Measurements from ENCODE around the gene ARHGEF28.

ARHGEF28 gene

DNA sequence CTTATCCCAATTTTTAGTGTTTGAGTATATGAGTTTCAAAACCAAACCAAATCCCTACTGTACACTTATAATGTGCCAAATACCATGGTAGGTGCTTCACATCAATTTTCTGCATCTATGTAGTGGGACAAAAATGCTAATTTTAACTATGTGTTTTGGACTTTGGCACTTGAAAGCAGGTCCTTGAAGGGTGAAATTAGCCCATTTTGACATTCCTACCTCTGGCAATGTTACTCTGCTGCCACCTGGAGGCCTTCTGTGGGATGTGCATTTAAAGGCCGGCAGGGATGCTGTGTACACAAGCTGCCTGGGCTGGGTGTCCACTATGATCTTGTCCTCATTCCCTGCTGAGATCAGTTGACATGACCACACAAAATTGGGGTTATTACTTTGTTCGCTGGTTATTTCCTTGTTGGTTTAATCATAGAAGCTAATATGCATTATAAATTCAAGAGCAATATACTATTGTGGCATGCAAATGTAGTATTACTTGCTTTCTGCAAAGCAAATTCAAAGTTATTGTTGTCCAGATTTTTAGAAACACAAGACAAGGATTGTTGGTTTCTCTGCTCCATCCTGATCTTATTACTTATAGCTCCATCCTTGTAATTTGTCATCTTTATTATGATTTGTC, 166.8 kb downstream of the ARHGEF28 start:
- TF ChIP-seq POLR2AphosphoS5 (IDR thresholded peaks at IDR 0.05; ENCODE audit: low read depth, low read length) (no peak), POLR2A (IDR thresholded peaks at IDR 0.05; ENCODE audit: low read depth, low read length) (no peak), TAF1 (IDR thresholded peaks at IDR 0.05; ENCODE audit: borderline replicate concordance, low read depth, low read length) (no peak)
- DNase-seq (ENCODE audit: insufficient read length) (no peak), FAIRE-seq (peak; percentile 82)

- no peak for TF ChIP-seq TAF1 (IDR thresholded peaks at IDR 0.05; ENCODE audit: borderline replicate concordance, low read depth, low read length)
- TF ChIP-seq POLR2A (IDR thresholded peaks at IDR 0.05; ENCODE audit: low read depth, low read length), result no peak
- TF ChIP-seq POLR2AphosphoS5 (IDR thresholded peaks at IDR 0.05; ENCODE audit: low read depth, low read length), result no peak
- FAIRE-seq, result no peak
- DNase-seq (ENCODE audit: insufficient read length), result no peak
These were observed 167.9 kb downstream of the ARHGEF28 start for GRCh38 chr5:73793911-73794310.

DNA sequence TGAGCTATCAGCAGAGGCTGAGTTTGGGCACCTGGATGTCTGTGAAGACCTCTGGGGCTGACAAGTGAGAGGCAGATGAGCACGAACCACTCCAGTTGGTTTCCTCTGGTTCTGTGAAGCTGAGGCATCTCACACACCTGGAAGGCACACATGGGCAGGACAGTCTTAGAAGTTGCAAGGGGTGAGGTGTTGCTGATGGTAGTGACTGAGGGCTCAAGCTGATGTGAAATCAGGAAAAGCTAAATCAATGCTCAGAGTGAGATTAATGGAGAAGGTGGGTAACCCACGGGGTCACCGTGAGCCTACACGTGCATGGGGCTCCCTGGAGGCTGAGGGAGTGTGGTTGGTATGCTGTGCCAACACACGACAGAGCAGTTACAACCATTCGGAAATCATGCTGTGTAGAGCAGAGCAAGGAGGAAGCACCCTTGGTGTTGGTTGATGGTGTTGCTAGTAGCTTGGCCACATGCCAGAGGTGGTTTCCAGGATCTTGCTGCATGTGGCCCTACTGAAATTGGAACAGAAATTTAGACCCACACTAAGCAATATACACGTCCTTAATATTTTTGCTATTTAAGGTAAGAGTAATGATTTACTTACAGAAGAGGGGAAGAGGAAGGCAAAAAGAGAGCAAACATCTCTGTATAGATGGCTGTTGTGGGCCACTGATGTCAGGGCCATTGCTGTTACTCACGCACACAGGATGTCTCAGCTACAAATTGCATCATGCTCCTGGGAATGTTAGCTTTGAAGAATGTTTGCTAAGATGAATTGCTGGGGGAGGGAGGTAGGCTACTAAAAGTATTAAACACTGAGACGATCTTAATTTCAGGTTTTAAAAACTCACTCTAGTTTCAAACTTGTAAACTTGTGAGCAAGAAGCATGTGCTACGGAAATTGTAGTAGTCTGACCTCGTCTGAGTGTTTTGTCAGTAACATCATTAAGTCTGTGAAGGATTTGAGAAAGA, 170.5 kb downstream of the ARHGEF28 start:
- FAIRE-seq (peak; percentile 70), DNase-seq (ENCODE audit: insufficient read length) (no peak)
- no peak for TF ChIP-seq POLR2AphosphoS5 (IDR thresholded peaks at IDR 0.05; ENCODE audit: low read depth, low read length)
- TF ChIP-seq TAF1 (IDR thresholded peaks at IDR 0.05; ENCODE audit: borderline replicate concordance, low read depth, low read length), result no peak
- no peak for TF ChIP-seq POLR2A (IDR thresholded peaks at IDR 0.05; ENCODE audit: low read depth, low read length)

DNA sequence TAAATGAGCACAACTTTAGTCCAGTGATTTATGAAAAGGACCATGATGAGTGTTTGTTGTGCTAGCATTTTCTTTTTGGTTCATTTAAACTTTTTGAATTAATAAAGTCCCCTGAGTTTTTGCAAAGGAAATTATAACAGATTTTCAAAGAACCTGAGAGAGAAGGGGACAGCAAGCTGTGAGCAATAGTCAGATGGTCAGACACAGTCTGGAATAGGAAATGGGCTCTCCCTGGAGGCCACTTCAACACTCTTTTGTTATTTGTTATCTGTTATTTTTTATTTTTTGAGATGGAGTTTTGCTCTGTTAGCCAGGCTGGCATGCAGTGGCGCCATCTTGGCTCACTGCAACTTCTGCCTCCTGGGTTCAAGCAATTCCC, 171.1 kb downstream of the ARHGEF28 start:
- no peak for DNase-seq (ENCODE audit: insufficient read length)
- TF ChIP-seq POLR2A (IDR thresholded peaks at IDR 0.05; ENCODE audit: low read depth, low read length), result no peak
- no peak for TF ChIP-seq TAF1 (IDR thresholded peaks at IDR 0.05; ENCODE audit: borderline replicate concordance, low read depth, low read length)
- no peak for TF ChIP-seq POLR2AphosphoS5 (IDR thresholded peaks at IDR 0.05; ENCODE audit: low read depth, low read length)
- FAIRE-seq, result no peak

DNA sequence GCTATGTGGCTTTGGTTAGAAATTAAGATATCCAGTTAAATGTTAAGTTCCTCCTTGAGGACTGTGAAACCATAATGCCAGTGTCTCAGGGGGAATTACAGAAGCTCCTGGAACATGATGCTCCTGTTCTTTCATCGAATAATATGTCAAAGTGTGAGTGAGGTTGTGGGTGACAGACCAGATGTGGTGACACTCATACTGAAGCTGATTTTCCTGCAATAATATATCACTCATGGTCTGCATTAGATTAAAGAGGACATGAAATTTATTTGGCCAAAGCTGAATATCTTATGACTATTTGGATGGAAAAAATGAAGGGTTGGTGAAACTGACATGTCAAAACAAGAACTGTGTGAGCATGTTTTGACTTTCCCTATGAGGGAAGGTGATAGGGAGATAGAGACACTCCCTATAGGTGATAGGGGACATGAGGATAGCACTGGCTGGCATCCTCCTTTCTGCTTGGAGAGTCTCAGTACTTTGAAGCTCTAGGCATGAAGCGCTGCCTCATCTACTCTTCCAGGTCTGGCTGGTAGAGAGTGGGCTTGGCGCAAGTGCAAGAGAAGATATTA, 173.5 kb downstream of the ARHGEF28 start:
- FAIRE-seq, result no peak
- TF ChIP-seq POLR2AphosphoS5 (IDR thresholded peaks at IDR 0.05; ENCODE audit: low read depth, low read length) (no peak), TAF1 (IDR thresholded peaks at IDR 0.05; ENCODE audit: borderline replicate concordance, low read depth, low read length) (no peak), POLR2A (IDR thresholded peaks at IDR 0.05; ENCODE audit: low read depth, low read length) (no peak)
- no peak for DNase-seq (ENCODE audit: insufficient read length)

DNA sequence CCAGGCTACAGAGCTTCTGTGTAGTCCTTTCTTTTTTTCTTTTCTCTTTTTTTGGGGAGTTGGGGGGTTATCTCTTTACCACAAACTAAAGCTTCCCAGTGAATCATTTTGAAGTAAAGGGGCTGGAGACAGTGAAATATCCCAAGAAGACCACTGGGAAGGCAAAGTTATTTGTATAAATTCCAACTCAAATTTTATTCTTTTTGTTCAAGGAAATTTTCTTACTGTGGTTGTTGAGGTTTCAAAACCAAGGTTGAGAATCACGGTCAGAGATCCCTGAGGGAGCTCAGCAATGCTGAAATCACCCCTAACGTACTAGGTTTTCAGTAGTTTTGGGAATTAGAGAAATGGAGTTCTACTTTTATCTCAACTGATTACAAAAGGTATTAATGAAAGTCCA, 175.7 kb downstream of the ARHGEF28 start:
- FAIRE-seq, result no peak
- DNase-seq (ENCODE audit: insufficient read length), result no peak
- TF ChIP-seq POLR2AphosphoS5 (IDR thresholded peaks at IDR 0.05; ENCODE audit: low read depth, low read length), result no peak
- TF ChIP-seq POLR2A (IDR thresholded peaks at IDR 0.05; ENCODE audit: low read depth, low read length), result no peak
- TF ChIP-seq TAF1 (IDR thresholded peaks at IDR 0.05; ENCODE audit: borderline replicate concordance, low read depth, low read length), result no peak

- no peak for DNase-seq (ENCODE audit: insufficient read length)
- TF ChIP-seq POLR2AphosphoS5 (IDR thresholded peaks at IDR 0.05; ENCODE audit: low read depth, low read length), result no peak
- TF ChIP-seq POLR2A (IDR thresholded peaks at IDR 0.05; ENCODE audit: low read depth, low read length), result no peak
- TF ChIP-seq TAF1 (IDR thresholded peaks at IDR 0.05; ENCODE audit: borderline replicate concordance, low read depth, low read length), result no peak
- FAIRE-seq, result no peak
These were observed 179.5 kb downstream of the ARHGEF28 start for GRCh38 chr5:73805449-73805848.

DNA sequence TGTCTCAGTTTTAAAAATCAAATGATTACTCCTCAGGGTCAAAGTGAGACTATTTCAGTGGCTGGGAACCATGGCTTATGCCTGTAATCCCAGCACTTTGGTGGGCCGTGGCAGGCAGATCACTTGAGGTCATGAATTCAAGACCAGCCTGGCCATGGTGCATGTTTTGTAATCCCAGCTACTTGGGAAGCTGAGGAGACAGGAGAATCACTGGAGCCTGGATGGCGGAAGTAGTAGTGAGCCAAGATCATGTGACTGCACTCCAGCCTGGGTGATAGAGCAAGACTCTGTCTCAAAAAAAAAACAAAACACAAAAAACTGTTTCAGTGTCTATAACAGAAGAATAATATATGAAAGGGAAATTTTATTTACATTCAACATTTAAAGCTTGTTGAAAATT, 182.9 kb downstream of the ARHGEF28 start:
- FAIRE-seq (no peak), DNase-seq (ENCODE audit: insufficient read length) (no peak)
- TF ChIP-seq POLR2AphosphoS5 (IDR thresholded peaks at IDR 0.05; ENCODE audit: low read depth, low read length) (no peak), TAF1 (IDR thresholded peaks at IDR 0.05; ENCODE audit: borderline replicate concordance, low read depth, low read length) (no peak), POLR2A (IDR thresholded peaks at IDR 0.05; ENCODE audit: low read depth, low read length) (no peak)

DNA sequence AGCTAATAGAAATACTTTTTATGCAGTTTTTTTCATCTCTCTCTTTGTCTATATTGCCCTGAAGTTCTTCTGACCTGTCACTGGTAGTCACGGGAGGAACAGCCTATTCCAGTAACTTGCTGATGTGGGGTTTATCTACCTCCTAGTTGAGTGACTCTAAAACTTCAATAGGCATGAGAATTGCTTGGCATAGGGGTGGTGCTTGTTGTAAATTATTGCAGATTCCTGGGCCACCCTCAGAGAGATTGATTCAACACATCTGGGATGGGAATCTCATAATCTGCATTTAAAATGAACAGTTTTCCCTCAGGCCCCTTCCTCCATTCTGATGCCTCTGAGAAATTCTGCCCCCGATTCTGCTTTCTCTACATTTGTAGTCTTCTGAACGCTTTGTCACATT, 184.4 kb downstream of the ARHGEF28 start:
- no peak for TF ChIP-seq TAF1 (IDR thresholded peaks at IDR 0.05; ENCODE audit: borderline replicate concordance, low read depth, low read length)
- TF ChIP-seq POLR2A (IDR thresholded peaks at IDR 0.05; ENCODE audit: low read depth, low read length), result no peak
- TF ChIP-seq POLR2AphosphoS5 (IDR thresholded peaks at IDR 0.05; ENCODE audit: low read depth, low read length), result no peak
- no peak for DNase-seq (ENCODE audit: insufficient read length)
- FAIRE-seq, result no peak

DNA sequence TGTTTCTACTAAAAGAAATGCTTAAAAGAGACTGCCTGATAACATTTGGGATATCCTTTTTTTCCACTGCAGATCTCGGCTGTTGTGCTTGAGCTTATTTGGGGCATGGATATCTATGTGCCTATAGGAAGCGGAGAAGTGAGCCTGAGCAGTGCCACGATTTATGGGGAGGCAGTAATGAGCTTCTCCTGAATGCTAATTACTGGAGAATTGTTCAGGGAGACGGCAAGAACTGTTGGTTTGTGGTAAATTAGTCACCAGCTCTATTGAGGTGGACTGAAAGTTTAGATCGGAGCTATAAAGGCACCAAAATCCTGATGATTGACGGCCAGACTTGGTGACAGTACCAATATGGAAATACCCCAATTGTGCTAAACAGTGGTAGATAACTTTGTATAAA, 186.5 kb downstream of the ARHGEF28 start:
- no peak for TF ChIP-seq POLR2A (IDR thresholded peaks at IDR 0.05; ENCODE audit: low read depth, low read length)
- TF ChIP-seq POLR2AphosphoS5 (IDR thresholded peaks at IDR 0.05; ENCODE audit: low read depth, low read length), result no peak
- TF ChIP-seq TAF1 (IDR thresholded peaks at IDR 0.05; ENCODE audit: borderline replicate concordance, low read depth, low read length), result no peak
- FAIRE-seq (no peak), DNase-seq (ENCODE audit: insufficient read length) (no peak)

DNA sequence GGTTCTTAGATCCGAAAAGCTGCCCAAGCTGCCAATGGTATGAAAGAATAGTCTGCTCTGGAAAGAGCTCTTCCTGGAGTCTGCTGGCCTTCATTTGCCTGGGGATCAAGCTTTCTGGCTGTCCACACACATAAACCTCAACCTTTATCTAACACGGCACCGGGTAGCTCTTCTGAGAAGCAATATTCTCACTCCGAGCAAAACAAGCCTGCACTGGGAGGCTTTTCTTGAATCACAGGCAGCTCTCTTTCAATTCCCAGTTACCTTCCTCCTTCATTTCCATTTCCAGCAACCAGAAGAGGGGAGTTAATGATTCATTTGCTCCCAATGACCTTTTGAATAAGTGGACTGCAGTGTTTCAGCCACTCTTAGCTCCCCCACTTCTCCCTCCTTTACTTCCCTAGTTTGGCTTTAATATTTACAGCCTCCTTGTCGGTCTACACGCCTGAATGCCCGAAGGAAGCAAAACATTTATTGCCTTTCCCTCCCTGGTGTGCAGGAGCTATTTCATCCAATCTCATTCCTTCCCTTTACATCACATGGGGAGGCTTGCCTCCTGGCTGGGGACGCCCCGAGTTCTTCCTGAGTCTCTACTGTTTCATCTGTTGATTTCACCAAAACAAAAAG, 187.1 kb downstream of the ARHGEF28 start:
- DNase-seq (ENCODE audit: insufficient read length) (no peak), FAIRE-seq (no peak)
- TF ChIP-seq POLR2AphosphoS5 (IDR thresholded peaks at IDR 0.05; ENCODE audit: low read depth, low read length), result no peak
- TF ChIP-seq POLR2A (IDR thresholded peaks at IDR 0.05; ENCODE audit: low read depth, low read length), result no peak
- TF ChIP-seq TAF1 (IDR thresholded peaks at IDR 0.05; ENCODE audit: borderline replicate concordance, low read depth, low read length), result no peak
